KOPT-K1 (cell line): ENCODE data around the gene CHST11.

ENCODE experiments used
- H3K27ac ChIP-seq: fragments of 200-600 bp; sonication (generic); 2 replicates; pipeline ENCODE4 v1.5.1; 2016; ENCODE audit warnings: antibody characterized with exemption, mild to moderate bottlenecking, low read depth, low read length; ENCODE audit not compliant: poor library complexity, severe bottlenecking
- H3K36me3 ChIP-seq: fragments of 200-600 bp; sonication (generic); 2 replicates; pipeline ENCODE4 v1.5.1; 2017; ENCODE audit warnings: antibody characterized with exemption, mild to moderate bottlenecking, low read length, moderate library complexity; ENCODE audit not compliant: insufficient read depth
- H3K9me3 ChIP-seq: fragments of 200-600 bp; sonication (generic); 2 replicates; pipeline ENCODE4 v1.5.1; 2017; ENCODE audit warnings: antibody characterized with exemption, low read length, mild to moderate bottlenecking; ENCODE audit not compliant: insufficient read depth, poor library complexity, severe bottlenecking

CHST11 gene

GRCh38 chr12:104494137-104494792 is 37.5 kb downstream of the CHST11 start:
- H3K36me3 ChIP-seq: peaks cover 46% of the 10 kb centered on the region
- H3K27ac ChIP-seq: peak overlapping the region; percentile 99
- H3K9me3 ChIP-seq: no peaks in the 10 kb centered on the region

- Histone ChIP-seq H3K9me3 (no peaks in the 10 kb centered on the region), H3K36me3 (peaks cover 43% of the 10 kb centered on the region), H3K27ac (peak overlapping the region; percentile 99)
Observed at GRCh38 chr12:104494793-104495158, 38.0 kb downstream of the CHST11 start.

GRCh38 chr12:104495786-104496185 is 39.0 kb downstream of the CHST11 start:
- H3K36me3 ChIP-seq: peaks cover 49% of the 10 kb centered on the region
- peak overlapping the region; percentile 99 for H3K27ac ChIP-seq
- H3K9me3 ChIP-seq: no peaks in the 10 kb centered on the region

- Histone ChIP-seq H3K9me3 (no peaks in the 10 kb centered on the region), H3K36me3 (peaks cover 55% of the 10 kb centered on the region), H3K27ac (peak overlapping the region; percentile 99)
Observed at GRCh38 chr12:104496336-104496735, 39.6 kb downstream of the CHST11 start.

DNA sequence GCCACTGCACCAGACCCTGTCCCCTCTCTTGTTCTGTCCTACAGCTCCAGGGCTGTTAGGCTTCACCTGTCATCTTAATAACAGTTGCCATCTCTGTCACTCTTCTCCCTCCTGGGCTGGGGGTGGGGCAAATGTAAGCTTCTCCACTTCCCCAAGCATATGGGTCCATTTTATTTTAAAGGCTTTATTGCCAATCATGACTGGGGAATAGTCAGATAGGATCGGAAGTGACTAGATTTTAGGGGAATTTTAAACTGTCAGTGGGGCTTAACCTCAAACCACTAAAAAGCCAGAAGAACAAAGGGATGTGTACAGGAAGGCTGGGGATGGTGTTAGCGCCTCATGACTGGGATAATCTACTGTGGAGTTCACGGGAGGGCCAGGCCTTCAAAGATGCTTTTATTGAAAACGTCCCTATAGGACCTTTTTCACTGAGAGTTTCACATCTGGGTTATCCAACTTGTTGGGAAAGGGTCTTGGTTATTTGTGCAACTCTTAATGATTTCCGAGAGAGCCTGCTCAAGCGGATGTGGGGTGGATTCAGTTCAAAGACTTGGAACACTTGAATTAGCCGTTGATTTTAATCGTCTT is 41.6 kb downstream of the CHST11 start:
- Histone ChIP-seq H3K36me3 (peaks cover 58% of the 10 kb centered on the region), H3K27ac (peak overlapping the region; percentile 99), H3K9me3 (no peaks in the 10 kb centered on the region)

DNA sequence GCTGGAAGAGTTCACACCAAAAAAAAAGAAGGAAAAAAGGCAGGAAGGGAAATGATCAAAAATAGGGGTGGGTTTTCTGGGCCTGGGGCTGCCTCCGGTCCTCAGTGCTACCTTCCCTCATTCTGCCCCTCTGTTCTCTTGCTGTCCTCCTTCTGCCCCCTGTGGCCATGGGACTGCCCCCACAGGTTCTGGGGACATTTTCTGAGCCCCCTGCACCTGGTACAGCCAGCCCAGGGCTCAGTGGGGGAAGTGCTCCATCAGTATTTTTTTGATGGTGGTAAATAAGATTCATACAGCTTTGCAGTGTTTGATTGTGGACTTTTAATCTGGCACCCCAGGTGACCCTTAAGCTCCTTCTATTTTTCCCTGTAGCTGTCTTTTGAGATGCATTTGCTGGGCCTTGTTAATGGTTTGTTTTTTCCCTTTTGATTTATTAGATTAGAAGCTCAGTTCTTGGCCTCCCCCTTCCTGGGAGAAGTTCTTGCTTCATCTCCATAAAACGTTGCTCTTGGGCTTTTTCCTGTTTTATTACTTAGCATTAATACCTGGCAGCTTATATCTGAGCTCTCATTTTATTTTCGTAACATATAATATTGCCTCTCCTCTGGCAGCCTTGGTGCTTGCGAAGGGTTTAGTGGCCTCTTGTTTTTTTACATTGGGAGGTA is 43.1 kb downstream of the CHST11 start:
- peaks cover 64% of the 10 kb centered on the region for H3K36me3 ChIP-seq
- peak overlapping the region; percentile 99 for H3K27ac ChIP-seq
- no peaks in the 10 kb centered on the region for H3K9me3 ChIP-seq

- H3K36me3 ChIP-seq: peaks cover 64% of the 10 kb centered on the region
- H3K27ac ChIP-seq: peak overlapping the region; percentile 99
- H3K9me3 ChIP-seq: no peaks in the 10 kb centered on the region
Observed at GRCh38 chr12:104501115-104501514, 44.4 kb downstream of the CHST11 start.

GRCh38 chr12:104501660-104502059 is 44.9 kb downstream of the CHST11 start:
- H3K36me3 ChIP-seq: peaks cover 67% of the 10 kb centered on the region
- H3K9me3 ChIP-seq: no peaks in the 10 kb centered on the region
- H3K27ac ChIP-seq: peak overlapping the region; percentile 99

GRCh38 chr12:104502217-104502616 is 45.5 kb downstream of the CHST11 start:
- peak overlapping the region; percentile 99 for H3K27ac ChIP-seq
- H3K36me3 ChIP-seq: peaks cover 72% of the 10 kb centered on the region
- no peaks in the 10 kb centered on the region for H3K9me3 ChIP-seq

GRCh38 chr12:104502638-104503037 is 45.9 kb downstream of the CHST11 start:
- H3K27ac ChIP-seq: peak overlapping the region; percentile 99
- no peaks in the 10 kb centered on the region for H3K9me3 ChIP-seq
- H3K36me3 ChIP-seq: peaks cover 76% of the 10 kb centered on the region

GRCh38 chr12:104503191-104503590 is 46.4 kb downstream of the CHST11 start:
- no peaks in the 10 kb centered on the region for H3K9me3 ChIP-seq
- H3K36me3 ChIP-seq: peaks cover 82% of the 10 kb centered on the region
- H3K27ac ChIP-seq: peak overlapping the region; percentile 99

DNA sequence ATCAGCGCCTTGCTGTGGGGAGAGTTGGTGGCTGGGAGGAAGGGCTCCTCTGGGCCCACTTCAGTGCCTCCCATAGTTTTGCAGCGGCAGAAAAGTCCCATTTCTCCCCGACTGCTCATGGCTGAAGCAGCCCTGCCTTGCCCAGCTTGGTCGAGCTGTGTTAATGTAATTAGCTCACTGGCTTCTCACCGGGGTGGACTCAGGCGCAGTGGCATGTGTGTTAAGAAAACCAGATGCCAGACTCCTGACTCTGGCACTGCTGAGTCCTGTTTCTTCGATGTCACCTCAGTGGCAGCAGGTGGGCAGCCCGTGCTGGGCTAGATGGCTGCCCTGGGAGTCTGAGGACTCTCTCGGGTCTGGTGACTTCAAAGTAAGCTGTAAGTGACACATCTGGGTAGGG is 47.4 kb downstream of the CHST11 start:
- peaks cover 92% of the 10 kb centered on the region for H3K36me3 ChIP-seq
- H3K27ac ChIP-seq: peak overlapping the region; percentile 99
- peaks cover 9% of the 10 kb centered on the region for H3K9me3 ChIP-seq

GRCh38 chr12:104505095-104505818 is 48.5 kb downstream of the CHST11 start:
- Histone ChIP-seq H3K36me3 (peaks cover 92% of the 10 kb centered on the region), H3K9me3 (peaks cover 9% of the 10 kb centered on the region), H3K27ac (peak overlapping the region; percentile 99)

DNA sequence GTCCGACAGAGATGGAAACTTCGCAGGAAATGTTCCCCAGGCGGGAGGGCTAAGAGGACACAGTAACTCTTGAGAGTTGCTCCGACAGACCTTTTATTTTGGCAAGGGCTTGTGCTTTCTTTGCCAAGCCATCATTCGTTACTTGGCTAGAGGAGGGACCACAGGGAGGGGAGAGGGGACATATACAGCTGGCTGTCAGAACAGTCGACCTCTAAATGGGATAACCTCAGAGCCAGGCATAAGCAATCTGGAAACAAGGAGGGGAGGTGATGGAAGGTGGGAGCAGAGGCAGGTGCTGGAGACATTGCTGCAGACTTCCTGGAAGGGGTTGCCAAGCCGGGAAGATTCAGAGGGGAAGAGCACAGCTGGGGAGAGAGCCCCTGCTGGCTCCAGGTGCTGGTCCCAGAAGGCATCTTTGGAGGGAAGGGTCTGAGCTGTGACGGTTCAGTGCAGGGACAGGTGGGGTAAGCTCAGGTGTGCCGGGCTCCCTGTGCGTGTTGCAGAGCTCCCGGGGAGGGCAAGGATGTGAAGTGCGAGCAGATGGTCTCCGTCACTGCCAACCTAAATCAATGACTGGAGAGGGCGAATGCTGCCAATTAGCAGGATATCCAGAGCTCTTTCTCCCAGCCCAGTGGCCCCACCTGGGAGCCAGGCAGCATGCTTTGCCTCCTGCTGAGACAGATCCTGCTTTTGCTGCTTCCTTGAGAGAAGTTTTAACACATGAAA is 50.1 kb downstream of the CHST11 start:
- H3K27ac ChIP-seq: peak overlapping the region; percentile 35
- peaks cover 9% of the 10 kb centered on the region for H3K9me3 ChIP-seq
- peaks cover 84% of the 10 kb centered on the region for H3K36me3 ChIP-seq

- Histone ChIP-seq H3K9me3 (peaks cover 9% of the 10 kb centered on the region), H3K36me3 (peaks cover 82% of the 10 kb centered on the region), H3K27ac (peak overlapping the region; percentile 35)
Observed at GRCh38 chr12:104507672-104508071, 50.9 kb downstream of the CHST11 start.
